ENCODE results near the gene FRMD4A. TPM values are rescaled to one million over a fixed set of nuclear protein-coding genes. Genes with fewer than 3 reads are reported as not detected.

FRMD4A gene
- total RNA-seq, 1 donor from 2014 or later, result 20.2 TPM

GRCh38 chr10:13844651-13845050, 486.1 kb downstream of the FRMD4A start:
- H3K4me1 Mint-ChIP-seq, result peaks cover 32% of the 10 kb centered on the region
- Histone ChIP-seq H3K4me1 (peaks cover 9% of the 10 kb centered on the region), H2AFZ (replicated peaks) (no peak overlapping the region), H3K27ac (no peak overlapping the region), H3K4me3 (no peak overlapping the region), H3K36me3 (no peaks in the 10 kb centered on the region), H3K4me2 (no peak overlapping the region), H3K27me3 (no peaks in the 10 kb centered on the region), H3K9ac (no peak overlapping the region), H3K79me2 (ENCODE audit: low read depth) (no peaks in the 10 kb centered on the region), H3K9me3 (ENCODE audit: low read depth) (no peaks in the 10 kb centered on the region), H4K20me1 (ENCODE audit: low read depth) (peaks cover 4% of the 10 kb centered on the region), H3F3A (ENCODE audit: low read depth) (peaks cover 5% of the 10 kb centered on the region)
- no peak overlapping the region for H3K27ac Mint-ChIP-seq
- no peak overlapping the region for H3K4me3 Mint-ChIP-seq
- peaks cover 31% of the 10 kb centered on the region for H3K36me3 Mint-ChIP-seq
- no peak for DNase-seq (ENCODE audit: low spot score)
- H3K9me3 Mint-ChIP-seq, result peaks cover 12% of the 10 kb centered on the region
- no peak for TF ChIP-seq CTCF (IDR thresholded peaks at IDR 0.05)
- TF ChIP-seq EZH2 (IDR thresholded peaks at IDR 0.05), result no peak
- H3K27me3 Mint-ChIP-seq (ENCODE audit: insufficient read depth, low read depth), result peaks cover 4% of the 10 kb centered on the region

GRCh38 chr10:13842117-13842516, 488.6 kb downstream of the FRMD4A start:
- Mint-ChIP-seq H3K4me1 (peaks cover 19% of the 10 kb centered on the region), H3K36me3 (peaks cover 28% of the 10 kb centered on the region), H3K27me3 (ENCODE audit: insufficient read depth, low read depth) (no peaks in the 10 kb centered on the region), H3K9me3 (peaks cover 12% of the 10 kb centered on the region), H3K4me3 (no peak overlapping the region), H3K27ac (no peak overlapping the region)
- H4K20me1 ChIP-seq (ENCODE audit: low read depth), result no peaks in the 10 kb centered on the region
- no peaks in the 10 kb centered on the region for H3K9me3 ChIP-seq (ENCODE audit: low read depth)
- H3K27me3 ChIP-seq, result no peaks in the 10 kb centered on the region
- H3K4me2 ChIP-seq, result no peak overlapping the region
- DNase-seq (ENCODE audit: low spot score), result no peak
- H3K79me2 ChIP-seq (ENCODE audit: low read depth), result no peaks in the 10 kb centered on the region
- H3F3A ChIP-seq (ENCODE audit: low read depth), result no peaks in the 10 kb centered on the region
- no peak overlapping the region for H3K4me3 ChIP-seq
- no peak overlapping the region for H3K9ac ChIP-seq
- TF ChIP-seq CTCF (IDR thresholded peaks at IDR 0.05) (no peak), EZH2 (IDR thresholded peaks at IDR 0.05) (no peak)
- H3K4me1 ChIP-seq, result peaks cover under 1% of the 10 kb centered on the region
- H3K27ac ChIP-seq, result no peak overlapping the region
- H2AFZ ChIP-seq (replicated peaks), result no peak overlapping the region
- no peaks in the 10 kb centered on the region for H3K36me3 ChIP-seq

DNA sequence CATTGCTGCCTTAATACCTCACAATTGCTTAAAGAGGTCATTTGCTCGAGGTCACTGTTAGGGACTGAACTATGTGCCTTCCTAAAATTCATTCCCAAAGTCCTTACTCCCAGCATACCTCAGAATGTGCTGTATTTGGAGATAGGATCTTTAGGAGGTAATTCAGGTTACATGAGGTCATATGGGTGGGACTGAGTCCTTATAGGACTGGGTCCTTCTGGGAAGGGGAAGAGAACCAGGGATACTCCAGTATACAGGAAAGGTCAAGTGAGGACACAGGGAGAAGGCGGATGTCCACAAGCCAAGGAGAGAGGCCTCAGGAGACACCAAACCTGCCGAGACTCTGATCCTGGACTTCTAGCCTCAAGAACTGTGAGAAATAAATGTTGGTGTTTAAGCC, 490.7 kb downstream of the FRMD4A start:
- Mint-ChIP-seq H3K4me3 (no peak overlapping the region), H3K27ac (no peak overlapping the region), H3K36me3 (peaks cover 25% of the 10 kb centered on the region), H3K4me1 (peaks cover 27% of the 10 kb centered on the region), H3K27me3 (ENCODE audit: insufficient read depth, low read depth) (peaks cover 3% of the 10 kb centered on the region), H3K9me3 (peaks cover 12% of the 10 kb centered on the region)
- Histone ChIP-seq H4K20me1 (ENCODE audit: low read depth) (no peaks in the 10 kb centered on the region), H2AFZ (replicated peaks) (no peak overlapping the region), H3K9ac (no peak overlapping the region), H3K4me1 (peaks cover 1% of the 10 kb centered on the region), H3K27ac (no peak overlapping the region), H3K79me2 (ENCODE audit: low read depth) (no peaks in the 10 kb centered on the region), H3F3A (ENCODE audit: low read depth) (no peaks in the 10 kb centered on the region), H3K4me2 (no peak overlapping the region), H3K4me3 (no peak overlapping the region), H3K27me3 (no peaks in the 10 kb centered on the region), H3K36me3 (no peaks in the 10 kb centered on the region), H3K9me3 (ENCODE audit: low read depth) (no peaks in the 10 kb centered on the region)
- DNase-seq (ENCODE audit: low spot score), result no peak
- TF ChIP-seq EZH2phosphoT487 (IDR thresholded peaks at IDR 0.05), result no peak
- TF ChIP-seq CTCF (IDR thresholded peaks at IDR 0.05), result no peak
- no peak for TF ChIP-seq EZH2 (IDR thresholded peaks at IDR 0.05)

Measured in neural progenitor cell (in vitro differentiated cells).